ENCODE data around the gene SH3BP4.

Gene SH3BP4

DNA sequence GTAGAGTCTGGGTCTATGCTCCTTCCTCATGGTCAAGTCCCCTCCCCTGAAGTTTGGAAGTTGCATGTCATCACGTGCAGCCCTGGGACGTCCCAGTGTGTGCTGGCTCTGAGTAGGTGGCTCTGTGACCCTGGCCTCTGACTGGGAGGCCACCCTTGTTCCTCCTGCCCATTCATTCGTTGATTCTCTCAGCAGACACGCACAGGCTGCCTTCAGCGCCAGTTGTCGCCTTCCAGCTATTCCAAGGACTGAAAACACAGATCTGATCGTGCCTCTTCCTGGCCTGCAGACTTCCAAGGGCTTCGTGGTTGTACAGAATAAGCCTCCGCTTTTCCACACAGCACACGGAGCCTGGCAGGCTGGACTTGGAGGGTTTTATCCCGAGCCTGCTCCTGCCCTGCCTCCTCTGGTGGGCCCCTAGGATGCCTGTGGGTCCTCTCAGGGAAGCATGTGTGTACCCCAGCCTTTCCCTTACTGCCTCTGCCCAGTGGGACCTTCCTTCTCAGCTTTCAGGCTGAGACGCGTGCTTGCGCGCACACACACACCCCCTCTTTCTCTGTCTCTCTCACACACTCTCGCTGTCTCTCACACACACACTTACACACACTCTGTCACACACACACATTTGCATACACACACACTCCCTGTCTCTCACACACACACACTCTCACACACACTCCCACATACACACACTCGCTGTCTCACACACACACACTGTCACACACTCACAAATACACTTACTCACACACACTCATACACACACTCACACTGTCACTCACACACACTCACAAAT, 17.7 kb downstream of the SH3BP4 start:
- TF ChIP-seq TAF1 (IDR thresholded peaks at IDR 0.05; ENCODE audit: borderline replicate concordance, insufficient read depth, low read length) (no peak), POLR2AphosphoS5 (IDR thresholded peaks at IDR 0.05; ENCODE audit: low read depth, low read length) (no peak), SIN3A (IDR thresholded peaks at IDR 0.05; ENCODE audit: borderline replicate concordance, insufficient read depth, low read length) (no peak), FOXP2 (optimal IDR thresholded peaks at IDR 0.05; ENCODE audit: borderline replicate concordance, extremely low read depth, extremely low read length, insufficient read depth) (no peak), REST (IDR thresholded peaks at IDR 0.05; ENCODE audit: insufficient read depth in 1 of 2, low read depth in 2 of 2, low read length in 2 of 2) (no peak)

DNA sequence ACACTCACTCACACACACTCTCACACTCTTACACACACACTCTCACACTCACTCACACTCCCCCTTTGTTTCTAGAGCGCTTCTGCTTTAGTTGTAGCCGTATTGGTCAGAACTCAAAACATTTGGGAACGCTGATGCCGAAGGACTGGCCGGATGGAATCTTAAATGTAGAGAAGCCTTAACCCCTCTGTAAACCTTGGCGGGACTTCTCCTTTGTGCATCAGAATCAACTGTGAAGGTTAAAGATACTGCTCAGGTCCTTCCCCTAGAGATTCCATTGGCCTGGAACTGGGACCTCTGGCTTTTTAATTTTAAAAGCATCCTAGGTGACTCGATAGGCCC, 18.3 kb downstream of the SH3BP4 start:
- TF ChIP-seq TAF1 (IDR thresholded peaks at IDR 0.05; ENCODE audit: borderline replicate concordance, insufficient read depth, low read length) = no peak
- no peak for TF ChIP-seq SIN3A (IDR thresholded peaks at IDR 0.05; ENCODE audit: borderline replicate concordance, insufficient read depth, low read length)
- no peak for TF ChIP-seq POLR2AphosphoS5 (IDR thresholded peaks at IDR 0.05; ENCODE audit: low read depth, low read length)
- no peak for TF ChIP-seq FOXP2 (optimal IDR thresholded peaks at IDR 0.05; ENCODE audit: borderline replicate concordance, extremely low read depth, extremely low read length, insufficient read depth)
- no peak for TF ChIP-seq REST (IDR thresholded peaks at IDR 0.05; ENCODE audit: insufficient read depth in 1 of 2, low read depth in 2 of 2, low read length in 2 of 2)

DNA sequence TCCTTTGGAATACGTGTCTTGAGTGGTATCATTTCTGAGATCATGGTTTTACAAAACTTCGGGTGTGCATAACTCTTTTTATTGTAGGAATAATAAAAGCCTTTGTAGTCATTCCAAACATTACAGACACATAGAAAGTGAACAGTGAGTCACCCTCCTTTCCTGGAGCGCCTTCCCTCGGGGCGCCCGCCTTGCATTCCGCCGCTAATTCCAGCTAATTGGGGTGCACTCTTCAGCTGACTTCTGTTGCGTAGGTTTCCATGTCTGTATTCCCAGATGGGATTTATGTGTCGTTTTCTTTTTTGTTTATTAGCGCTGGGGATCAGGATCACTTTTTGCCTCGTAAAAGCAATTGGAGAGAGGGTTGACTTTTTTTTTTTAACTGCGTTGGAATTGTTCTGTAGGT, 18.7 kb downstream of the SH3BP4 start:
- TF ChIP-seq SIN3A (IDR thresholded peaks at IDR 0.05; ENCODE audit: borderline replicate concordance, insufficient read depth, low read length) (no peak), POLR2AphosphoS5 (IDR thresholded peaks at IDR 0.05; ENCODE audit: low read depth, low read length) (no peak), TAF1 (IDR thresholded peaks at IDR 0.05; ENCODE audit: borderline replicate concordance, insufficient read depth, low read length) (no peak), REST (IDR thresholded peaks at IDR 0.05; ENCODE audit: insufficient read depth in 1 of 2, low read depth in 2 of 2, low read length in 2 of 2) (no peak), FOXP2 (optimal IDR thresholded peaks at IDR 0.05; ENCODE audit: borderline replicate concordance, extremely low read depth, extremely low read length, insufficient read depth) (no peak)

GRCh38 chr2:234971496-234971895, 19.7 kb downstream of the SH3BP4 start:
- TF ChIP-seq TAF1 (IDR thresholded peaks at IDR 0.05; ENCODE audit: borderline replicate concordance, insufficient read depth, low read length) = no peak
- TF ChIP-seq SIN3A (IDR thresholded peaks at IDR 0.05; ENCODE audit: borderline replicate concordance, insufficient read depth, low read length) = no peak
- TF ChIP-seq REST (IDR thresholded peaks at IDR 0.05; ENCODE audit: insufficient read depth in 1 of 2, low read depth in 2 of 2, low read length in 2 of 2) = no peak
- TF ChIP-seq FOXP2 (optimal IDR thresholded peaks at IDR 0.05; ENCODE audit: borderline replicate concordance, extremely low read depth, extremely low read length, insufficient read depth) = no peak
- TF ChIP-seq POLR2AphosphoS5 (IDR thresholded peaks at IDR 0.05; ENCODE audit: low read depth, low read length) = no peak
